Measurements from ENCODE around the gene KRT72. TPM values are rescaled to one million over a fixed set of nuclear protein-coding genes. Genes with fewer than 3 reads are reported as not detected.

KRT72 gene
- total and polyA plus RNA-seq, 4 experiments from 2014 or later, result 7.7 to 8.4 TPM; not detected in 2

DNA sequence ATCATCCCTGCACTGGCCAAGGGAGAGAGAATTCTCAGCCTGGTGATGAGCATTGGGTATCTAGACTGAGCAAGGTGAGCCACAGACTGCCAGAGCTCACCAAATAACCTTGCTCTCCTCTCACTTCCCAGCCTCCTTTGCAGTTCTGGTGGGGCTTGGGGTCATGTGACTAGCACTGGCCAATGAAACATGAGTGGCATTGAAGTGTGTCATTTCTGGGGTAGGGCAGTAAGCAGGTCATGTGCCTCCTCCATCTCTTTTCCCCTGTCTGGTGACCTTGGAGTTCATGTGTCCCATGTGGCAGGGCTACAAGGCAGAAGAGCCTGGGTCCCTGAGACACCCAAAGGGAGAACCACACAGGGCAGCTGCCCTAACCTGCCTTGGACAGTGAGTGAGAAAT, 3.6 kb upstream of the KRT72 start:
- intact Hi-C loops (cut with micrococcal nuclease), result no loop called here
- H3K27me3 Mint-ChIP-seq, result peaks cover 4 to 6% of the 10 kb centered on the region in 2 donors
- H3K4me3 ChIP-seq (ENCODE audit: low read length in 2 of 2), result no peak overlapping the region
- no peak overlapping the region for H3K27ac ChIP-seq (ENCODE audit: low read depth, low read length)
- POLR2A ChIA-PET (ENCODE audit: partially characterized antibody), result interaction anchor here (1.2 to 1.6 kb wide), 2 partner anchors 19 to 40 kb away, joined by 3 to 6 read pairs; no protein-coding TSS in a partner anchor
- peaks cover 13 to 72% (median 46%) of the 10 kb centered on the region in 4 donors for H3K4me1 Mint-ChIP-seq
- peaks cover 43% of the 10 kb centered on the region for H3K4me1 ChIP-seq (ENCODE audit: insufficient read depth, low read length)
- CTCF ChIA-PET (ENCODE audit: partially characterized antibody), result interaction anchor here (0.9 kb wide), 1 partner anchor 19 kb away, joined by 4 read pairs; no protein-coding TSS in a partner anchor
- no peaks in the 10 kb centered on the region for H3K36me3 Mint-ChIP-seq
- no peaks in the 10 kb centered on the region for H3K9me3 Mint-ChIP-seq
- peak overlapping the region in 4 of 7 donors; percentile 57 to 91 (median 76) for H3K27ac Mint-ChIP-seq
- no peak for DNase-seq
- H3K9me3 ChIP-seq (ENCODE audit: control insufficient read depth in 1 of 2, low read length in 2 of 2), result no peaks in the 10 kb centered on the region
- no peaks in the 10 kb centered on the region for H3K36me3 ChIP-seq (ENCODE audit: insufficient read depth, low read length)
- H3K27me3 ChIP-seq (ENCODE audit: insufficient read depth, low read length), result no peaks in the 10 kb centered on the region
- peak overlapping the region in 4 of 8 donors; percentile 4 to 39 (median 31) for H3K4me3 Mint-ChIP-seq

DNA sequence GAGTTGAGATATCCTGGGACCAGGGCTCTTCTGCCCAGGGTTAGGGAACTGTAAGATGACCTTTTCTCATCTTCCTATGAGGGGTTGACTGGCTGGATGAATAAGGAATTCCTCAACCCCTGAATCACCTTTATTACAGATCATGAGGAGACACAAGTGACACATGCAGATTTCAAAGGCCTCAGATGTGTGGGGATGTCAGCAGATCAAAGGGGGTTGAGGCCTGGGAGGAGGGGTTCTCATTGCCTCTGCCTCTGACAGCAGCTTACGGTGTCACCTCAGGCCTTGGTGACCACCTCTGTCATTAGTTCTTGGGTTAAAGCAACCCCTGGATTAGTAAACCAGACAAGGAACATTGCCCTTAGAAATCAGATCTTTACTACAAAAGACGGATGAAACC, 2.1 kb upstream of the KRT72 start:
- Mint-ChIP-seq H3K27ac (peak overlapping the region in 6 of 7 donors; percentile 13 to 51 (median 32)), H3K4me3 (peak overlapping the region in 1 of 8 donors; percentile 55)
- CTCF ChIA-PET (ENCODE audit: partially characterized antibody), result no interaction called here

DNA sequence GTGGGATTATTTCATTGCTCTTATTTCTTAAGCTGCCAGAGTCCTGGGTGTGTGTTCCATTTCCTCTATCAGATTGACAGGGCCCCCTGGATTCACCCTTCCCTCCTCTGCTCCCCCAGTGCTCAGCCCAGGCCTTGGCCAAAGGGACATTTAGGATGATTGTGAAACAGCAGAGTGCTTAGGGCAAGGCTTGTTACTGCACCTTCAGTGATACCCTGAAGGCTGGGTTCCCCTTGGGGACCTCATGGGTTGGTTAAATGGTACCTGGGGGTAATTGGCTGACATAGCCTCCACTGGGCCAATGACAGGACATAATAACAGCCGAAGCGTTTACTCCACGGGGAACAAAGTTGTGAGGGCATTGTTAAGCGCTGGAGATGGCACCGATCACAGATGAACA, 1.3 kb upstream of the KRT72 start:
- Mint-ChIP-seq H3K36me3 (no peaks in the 10 kb centered on the region), H3K4me1 (peaks cover 9 to 49% (median 28%) of the 10 kb centered on the region in 4 donors), H3K9me3 (no peaks in the 10 kb centered on the region), H3K27me3 (peaks cover 14 to 17% of the 10 kb centered on the region in 2 donors), H3K27ac (peak overlapping the region in 3 of 7 donors; percentile 56 to 78 (median 67)), H3K4me3 (no peak overlapping the region)
- Histone ChIP-seq H3K27ac (ENCODE audit: low read depth, low read length) (no peak overlapping the region), H3K27me3 (ENCODE audit: insufficient read depth, low read length) (no peaks in the 10 kb centered on the region), H3K4me1 (ENCODE audit: insufficient read depth, low read length) (peaks cover 21% of the 10 kb centered on the region), H3K9me3 (ENCODE audit: control insufficient read depth in 1 of 2, low read length in 2 of 2) (no peaks in the 10 kb centered on the region), H3K36me3 (ENCODE audit: insufficient read depth, low read length) (no peaks in the 10 kb centered on the region), H3K4me3 (ENCODE audit: low read length in 2 of 2) (no peak overlapping the region)
- no peak for DNase-seq
- CTCF ChIA-PET (ENCODE audit: partially characterized antibody), result no interaction called here
- intact Hi-C loops (cut with micrococcal nuclease), result no loop called here
- POLR2A ChIA-PET (ENCODE audit: partially characterized antibody), result interaction anchor here (1.4 kb wide), 1 partner anchor 14 kb away, joined by 3 read pairs; no protein-coding TSS in a partner anchor

More for the DNA sequence above, 2.1 kb upstream of the KRT72 start:
- peaks cover 13 to 15% of the 10 kb centered on the region in 2 donors for H3K27me3 Mint-ChIP-seq
- POLR2A ChIA-PET (ENCODE audit: partially characterized antibody), result no interaction called here
- no peaks in the 10 kb centered on the region for H3K36me3 Mint-ChIP-seq
- intact Hi-C loops (cut with micrococcal nuclease), result no loop called here
- H3K27ac ChIP-seq (ENCODE audit: low read depth, low read length), result no peak overlapping the region
- peaks cover 27% of the 10 kb centered on the region for H3K4me1 ChIP-seq (ENCODE audit: insufficient read depth, low read length)
- peaks cover 11 to 56% (median 34%) of the 10 kb centered on the region in 4 donors for H3K4me1 Mint-ChIP-seq
- peak in 2 of 5 donors; percentile 29 to 35 for DNase-seq
- no peaks in the 10 kb centered on the region for H3K9me3 Mint-ChIP-seq
- no peak overlapping the region for H3K4me3 ChIP-seq (ENCODE audit: low read length in 2 of 2)
- no peaks in the 10 kb centered on the region for H3K27me3 ChIP-seq (ENCODE audit: insufficient read depth, low read length)
- no peaks in the 10 kb centered on the region for H3K9me3 ChIP-seq (ENCODE audit: control insufficient read depth in 1 of 2, low read length in 2 of 2)
- H3K36me3 ChIP-seq (ENCODE audit: insufficient read depth, low read length), result no peaks in the 10 kb centered on the region

DNA sequence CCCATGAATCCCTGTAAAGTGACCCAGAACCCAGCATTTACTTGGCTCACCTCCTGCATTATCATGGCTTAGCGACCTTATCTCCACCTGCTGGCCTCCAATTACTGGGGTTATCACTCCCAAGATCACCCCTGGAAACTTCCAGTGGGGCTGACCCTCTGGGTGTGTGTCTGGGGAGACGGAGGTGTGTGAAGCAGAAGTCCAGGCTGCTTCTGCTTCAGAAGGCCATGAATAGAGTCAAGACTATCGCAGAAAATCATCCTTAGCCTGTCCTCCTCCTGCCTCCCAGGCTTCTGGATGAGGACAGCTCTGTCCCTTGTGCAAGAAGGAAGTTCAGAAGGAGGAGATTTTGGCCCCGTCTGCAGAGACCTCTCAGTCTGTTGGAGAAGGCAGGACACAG, 408 bp upstream of the KRT72 start:
- H3K27ac ChIP-seq (ENCODE audit: low read depth, low read length), result no peak overlapping the region

DNA sequence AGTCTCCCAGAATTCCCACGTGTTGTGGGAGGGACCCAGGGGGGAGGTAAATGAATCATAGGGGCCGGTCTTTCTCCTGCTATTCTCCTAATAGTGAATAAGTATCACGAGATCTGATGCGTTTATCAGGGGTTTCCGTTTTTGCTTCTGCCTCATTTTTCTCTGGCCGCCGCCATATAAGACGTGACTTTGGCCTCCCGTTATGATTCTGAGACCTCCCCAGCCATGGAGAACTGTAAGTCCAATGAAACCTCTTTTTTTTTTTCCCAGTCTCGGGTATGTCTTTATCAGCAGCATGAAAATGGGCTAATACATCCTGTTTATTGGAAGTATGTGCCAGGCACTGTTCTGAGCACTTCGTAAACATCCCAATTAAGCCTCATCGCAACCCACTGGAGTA, 788 bp downstream of the KRT72 start:
- CTCF ChIA-PET (ENCODE audit: partially characterized antibody), result no interaction called here
- Mint-ChIP-seq H3K27ac (no peak overlapping the region), H3K4me1 (peaks cover 6 to 31% (median 17%) of the 10 kb centered on the region in 4 donors), H3K4me3 (no peak overlapping the region), H3K9me3 (no peaks in the 10 kb centered on the region), H3K36me3 (no peaks in the 10 kb centered on the region), H3K27me3 (peaks cover 15 to 16% of the 10 kb centered on the region in 2 donors)
- intact Hi-C loops (cut with micrococcal nuclease), result no loop called here
- Histone ChIP-seq H3K9me3 (ENCODE audit: control insufficient read depth in 1 of 2, low read length in 2 of 2) (no peaks in the 10 kb centered on the region), H3K27ac (ENCODE audit: low read depth, low read length) (no peak overlapping the region), H3K27me3 (ENCODE audit: insufficient read depth, low read length) (no peaks in the 10 kb centered on the region), H3K4me3 (ENCODE audit: low read length in 2 of 2) (no peak overlapping the region), H3K36me3 (ENCODE audit: insufficient read depth, low read length) (no peaks in the 10 kb centered on the region), H3K4me1 (ENCODE audit: insufficient read depth, low read length) (peaks cover 13% of the 10 kb centered on the region)
- no peak for DNase-seq
- POLR2A ChIA-PET (ENCODE audit: partially characterized antibody), result no interaction called here

More for the DNA sequence above, 408 bp upstream of the KRT72 start:
- DNase-seq, result no peak
- Histone ChIP-seq H3K9me3 (ENCODE audit: control insufficient read depth in 1 of 2, low read length in 2 of 2) (no peaks in the 10 kb centered on the region), H3K36me3 (ENCODE audit: insufficient read depth, low read length) (no peaks in the 10 kb centered on the region), H3K27me3 (ENCODE audit: insufficient read depth, low read length) (no peaks in the 10 kb centered on the region), H3K4me3 (ENCODE audit: low read length in 2 of 2) (no peak overlapping the region), H3K4me1 (ENCODE audit: insufficient read depth, low read length) (peaks cover 13% of the 10 kb centered on the region)
- intact Hi-C loops (cut with micrococcal nuclease), result no loop called here
- Mint-ChIP-seq H3K36me3 (no peaks in the 10 kb centered on the region), H3K27ac (peak overlapping the region in 1 of 7 donors; percentile 19), H3K9me3 (no peaks in the 10 kb centered on the region), H3K4me3 (no peak overlapping the region), H3K27me3 (peaks cover 16 to 17% of the 10 kb centered on the region in 2 donors), H3K4me1 (peaks cover 9 to 40% (median 23%) of the 10 kb centered on the region in 4 donors)
- POLR2A ChIA-PET (ENCODE audit: partially characterized antibody), result interaction anchor here (1.4 kb wide), 1 partner anchor 14 kb away, joined by 3 read pairs; no protein-coding TSS in a partner anchor
- CTCF ChIA-PET (ENCODE audit: partially characterized antibody), result no interaction called here

DNA sequence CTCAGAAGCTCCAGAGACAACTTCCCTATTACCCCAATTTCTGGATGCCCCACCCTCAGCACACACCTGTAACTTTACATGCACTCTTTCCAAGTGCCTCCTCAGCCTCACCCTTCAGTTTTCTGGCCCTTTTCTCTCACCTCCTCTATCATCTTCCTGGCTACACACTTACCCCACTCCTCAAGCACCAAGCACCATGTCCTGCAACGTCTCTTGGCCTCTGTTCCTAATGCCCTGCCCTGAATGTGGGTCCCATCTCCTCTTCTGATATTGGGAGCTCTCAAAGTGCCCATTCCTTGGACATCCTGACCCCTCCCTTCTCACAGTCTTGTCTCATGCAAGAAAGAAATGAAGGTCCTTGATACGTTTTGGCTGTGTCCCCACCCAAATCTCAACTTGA, 1.2 kb downstream of the KRT72 start:
- H3K27me3 ChIP-seq (ENCODE audit: insufficient read depth, low read length), result no peaks in the 10 kb centered on the region
- intact Hi-C loops (cut with micrococcal nuclease), result no loop called here
- ChIA-PET CTCF (ENCODE audit: partially characterized antibody) (no interaction called here), POLR2A (ENCODE audit: partially characterized antibody) (no interaction called here)
- H3K4me3 ChIP-seq (ENCODE audit: low read length in 2 of 2), result no peak overlapping the region
- no peaks in the 10 kb centered on the region for H3K9me3 ChIP-seq (ENCODE audit: control insufficient read depth in 1 of 2, low read length in 2 of 2)
- H3K4me3 Mint-ChIP-seq, result no peak overlapping the region
- H3K27me3 Mint-ChIP-seq, result peaks cover 15 to 16% of the 10 kb centered on the region in 2 donors
- no peaks in the 10 kb centered on the region for H3K36me3 ChIP-seq (ENCODE audit: insufficient read depth, low read length)
- H3K4me1 ChIP-seq (ENCODE audit: insufficient read depth, low read length), result peaks cover 12% of the 10 kb centered on the region
- no peak overlapping the region for H3K27ac ChIP-seq (ENCODE audit: low read depth, low read length)
- no peaks in the 10 kb centered on the region for H3K36me3 Mint-ChIP-seq
- no peak overlapping the region for H3K27ac Mint-ChIP-seq
- no peak for DNase-seq
- H3K4me1 Mint-ChIP-seq, result peaks cover 4 to 27% (median 14%) of the 10 kb centered on the region in 4 donors
- no peaks in the 10 kb centered on the region for H3K9me3 Mint-ChIP-seq

DNA sequence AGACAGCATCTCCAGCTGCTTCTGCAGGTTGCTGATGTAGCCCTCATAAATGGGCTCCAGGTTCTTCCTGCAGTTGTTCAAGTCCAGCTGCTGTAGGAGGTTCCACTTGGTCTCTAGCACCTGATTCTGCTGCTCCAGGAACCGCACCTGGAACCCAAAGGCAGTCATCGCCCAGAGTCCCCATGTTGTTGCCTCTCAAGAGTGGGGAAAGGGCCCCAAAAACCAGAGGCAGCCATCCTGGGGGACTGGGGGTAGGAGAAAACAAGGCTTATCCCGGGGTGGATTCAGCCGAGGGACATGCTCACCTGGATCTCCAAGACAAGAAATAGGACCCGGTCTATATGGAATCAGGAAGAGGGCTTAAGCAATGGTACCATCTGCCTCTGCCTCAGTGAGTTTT, 2.3 kb downstream of the KRT72 start:
- H3K4me3 Mint-ChIP-seq, result no peak overlapping the region

More for the DNA sequence above, 2.3 kb downstream of the KRT72 start:
- Histone ChIP-seq H3K4me1 (ENCODE audit: insufficient read depth, low read length) (peaks cover 4% of the 10 kb centered on the region), H3K27me3 (ENCODE audit: insufficient read depth, low read length) (no peaks in the 10 kb centered on the region), H3K9me3 (ENCODE audit: control insufficient read depth in 1 of 2, low read length in 2 of 2) (no peaks in the 10 kb centered on the region), H3K36me3 (ENCODE audit: insufficient read depth, low read length) (no peaks in the 10 kb centered on the region), H3K27ac (ENCODE audit: low read depth, low read length) (no peak overlapping the region), H3K4me3 (ENCODE audit: low read length in 2 of 2) (no peak overlapping the region)
- intact Hi-C loops (cut with micrococcal nuclease), result no loop called here
- Mint-ChIP-seq H3K4me1 (peaks cover 2 to 18% (median 10%) of the 10 kb centered on the region in 4 donors), H3K27ac (no peak overlapping the region), H3K9me3 (no peaks in the 10 kb centered on the region), H3K27me3 (peaks cover 16 to 17% of the 10 kb centered on the region in 2 donors), H3K36me3 (no peaks in the 10 kb centered on the region)
- ChIA-PET POLR2A (ENCODE audit: partially characterized antibody) (no interaction called here), CTCF (ENCODE audit: partially characterized antibody) (no interaction called here)
- no peak for DNase-seq
